Parathyroid adenoma (tissue), 2 donors: ENCODE results near the gene AP5B1.

ENCODE experiments used
- H2AFZ ChIP-seq: fragments of 300-600 bp; sonication (generic); one replicate; pipeline ENCODE4 v1.7.0; 2017; ENCODE audit warnings: antibody characterized with exemption, mild to moderate bottlenecking
- H3K27ac ChIP-seq: fragments of 300-600 bp; sonication (generic); one replicate; pipeline ENCODE4 v1.7.0; 2017
- H3K27me3 ChIP-seq: fragments of 300-600 bp; sonication (generic); one replicate; pipeline ENCODE4 v1.7.0; 2017; ENCODE audit warnings: low read length; ENCODE audit not compliant: control insufficient read depth, insufficient read depth
- H3K36me3 ChIP-seq: fragments of 300-600 bp; sonication (generic); one replicate; pipeline ENCODE4 v1.7.0; 2017; ENCODE audit warnings: low read length; ENCODE audit not compliant: control insufficient read depth, insufficient read depth
- H3K4me1 ChIP-seq: fragments of 300-600 bp; sonication (generic); one replicate; pipeline ENCODE4 v1.7.0; 2017; ENCODE audit warnings: control low read depth
- H3K4me2 ChIP-seq: fragments of 300-600 bp; sonication (generic); one replicate; pipeline ENCODE4 v1.7.0; 2017; ENCODE audit warnings: low read length
- H3K4me3 ChIP-seq: fragments of 300-600 bp; sonication (generic); one replicate; pipeline ENCODE4 v1.7.0; 2017; ENCODE audit warnings: low read depth, low read length
- H3K79me2 ChIP-seq: fragments of 300-600 bp; sonication (generic); one replicate; pipeline ENCODE4 v1.7.0; 2017; ENCODE audit warnings: control low read depth
- H3K9ac ChIP-seq: fragments of 300-600 bp; sonication (generic); one replicate; pipeline ENCODE4 v1.7.0; 2017; ENCODE audit warnings: mild to moderate bottlenecking
- H3K9me3 ChIP-seq: fragments of 300-600 bp; sonication (generic); one replicate; pipeline ENCODE4 v1.7.0; 2017; ENCODE audit warnings: low read length; ENCODE audit not compliant: control insufficient read depth
- CTCF ChIP-seq: fragments of 300-600 bp; sonication (generic); IDR thresholded peaks from one replicate; pipeline ENCODE4 v1.7.0; 2017; ENCODE audit warnings: antibody characterized with exemption, mild to moderate bottlenecking
- donor health status: primary hyperparathyroidism.

The AP5B1 gene

GRCh38 chr11:65791719-65792213 is 11.0 kb upstream of the AP5B1 start:
- no peaks in the 10 kb centered on the region for H3K36me3 ChIP-seq
- H3K79me2 ChIP-seq = peaks cover 22% of the 10 kb centered on the region
- no peaks in the 10 kb centered on the region for H3K9me3 ChIP-seq
- H3K27me3 ChIP-seq = no peaks in the 10 kb centered on the region
- H3K4me2 ChIP-seq = no peak overlapping the region
- no peak overlapping the region for H3K27ac ChIP-seq
- no peak overlapping the region for H3K4me3 ChIP-seq
- H3K9ac ChIP-seq = no peak overlapping the region
- TF ChIP-seq CTCF = no peak
- H3K4me1 ChIP-seq = peaks cover 18% of the 10 kb centered on the region
- no peak overlapping the region for H2AFZ ChIP-seq

- peak overlapping the region; percentile 9 for H3K4me3 ChIP-seq
- H3K4me2 ChIP-seq = no peak overlapping the region
- H3K4me1 ChIP-seq = peaks cover 18% of the 10 kb centered on the region
- no peaks in the 10 kb centered on the region for H3K36me3 ChIP-seq
- no peak overlapping the region for H2AFZ ChIP-seq
- peaks cover 22% of the 10 kb centered on the region for H3K79me2 ChIP-seq
- TF ChIP-seq CTCF = no peak
- H3K27me3 ChIP-seq = no peaks in the 10 kb centered on the region
- H3K27ac ChIP-seq = peak overlapping the region; percentile 51
- H3K9me3 ChIP-seq = no peaks in the 10 kb centered on the region
- H3K9ac ChIP-seq = no peak overlapping the region
Measured at GRCh38 chr11:65790902-65791650, 10.3 kb upstream of the AP5B1 start.

- Histone ChIP-seq H3K4me3 (peak overlapping the region; percentile 14), H3K27ac (peak overlapping the region; percentile 51), H3K36me3 (no peaks in the 10 kb centered on the region), H2AFZ (no peak overlapping the region), H3K4me2 (peak overlapping the region; percentile 28), H3K9me3 (no peaks in the 10 kb centered on the region), H3K9ac (no peak overlapping the region), H3K4me1 (peaks cover 18% of the 10 kb centered on the region), H3K79me2 (peaks cover 17% of the 10 kb centered on the region), H3K27me3 (no peaks in the 10 kb centered on the region)
- no peak for TF ChIP-seq CTCF
Measured at GRCh38 chr11:65790104-65790901, 9.5 kb upstream of the AP5B1 start.

GRCh38 chr11:65789230-65790103 is 8.7 kb upstream of the AP5B1 start:
- Histone ChIP-seq H3K27ac (peak overlapping the region; percentile 85), H3K36me3 (no peaks in the 10 kb centered on the region), H3K27me3 (no peaks in the 10 kb centered on the region), H2AFZ (no peak overlapping the region), H3K79me2 (peaks cover 15% of the 10 kb centered on the region), H3K9ac (no peak overlapping the region), H3K4me2 (peak overlapping the region; percentile 73), H3K9me3 (no peaks in the 10 kb centered on the region), H3K4me1 (peaks cover 18% of the 10 kb centered on the region), H3K4me3 (peak overlapping the region; percentile 75)
- no peak for TF ChIP-seq CTCF
